ELR (cell line): ENCODE measurements around the gene ZNF511.

Source experiments
- DNase-seq: peaks from one replicate; pipeline ENCODE4 v3.0.0-alpha.2; 2015; ENCODE audit warnings: low read depth

Gene ZNF511

GRCh38 chr10:133292919-133293809 is 15.6 kb upstream of the ZNF511 start:
- DNase-seq = peak; percentile 96

GRCh38 chr10:133293810-133294119 is 14.9 kb upstream of the ZNF511 start:
- no peak for DNase-seq

- DNase-seq = no peak
Observed at GRCh38 chr10:133294189-133294588, 14.5 kb upstream of the ZNF511 start.

GRCh38 chr10:133295426-133296320 is 13.0 kb upstream of the ZNF511 start:
- DNase-seq = no peak

GRCh38 chr10:133297504-133297903 is 11.2 kb upstream of the ZNF511 start:
- no peak for DNase-seq

GRCh38 chr10:133298466-133298865 is 10.2 kb upstream of the ZNF511 start:
- DNase-seq = no peak

GRCh38 chr10:133299224-133299623 is 9.5 kb upstream of the ZNF511 start:
- DNase-seq = no peak

GRCh38 chr10:133299738-133300137 is 9.0 kb upstream of the ZNF511 start:
- no peak for DNase-seq

- no peak for DNase-seq
Observed at GRCh38 chr10:133302230-133302629, 6.5 kb upstream of the ZNF511 start.

- no peak for DNase-seq
Observed at GRCh38 chr10:133303206-133303605, 5.5 kb upstream of the ZNF511 start.

GRCh38 chr10:133306097-133306476 is 2.6 kb upstream of the ZNF511 start:
- DNase-seq = no peak

- no peak for DNase-seq
Observed at GRCh38 chr10:133306941-133307379, 1.8 kb upstream of the ZNF511 start.

- peak; percentile 76 for DNase-seq
Observed at GRCh38 chr10:133307776-133308420, 816 bp upstream of the ZNF511 start.

- peak; percentile 87 for DNase-seq
Observed at GRCh38 chr10:133309100-133309719, 496 bp downstream of the ZNF511 start.

- no peak for DNase-seq
Observed at GRCh38 chr10:133309720-133310398, 1.1 kb downstream of the ZNF511 start.

GRCh38 chr10:133310399-133310755 is 1.7 kb downstream of the ZNF511 start:
- DNase-seq = no peak

- no peak for DNase-seq
Observed at GRCh38 chr10:133310789-133311188, 2.1 kb downstream of the ZNF511 start.

- DNase-seq = no peak
Observed at GRCh38 chr10:133311570-133311969, 2.9 kb downstream of the ZNF511 start.

GRCh38 chr10:133312016-133312768 is 3.5 kb downstream of the ZNF511 start:
- no peak for DNase-seq

GRCh38 chr10:133312769-133313145 is 4.0 kb downstream of the ZNF511 start:
- DNase-seq = no peak

GRCh38 chr10:133313192-133313591 is 4.5 kb downstream of the ZNF511 start:
- DNase-seq = no peak
